Thyroid gland (tissue), 4 donors: Measurements from ENCODE around the gene INPP5D. TPM values are rescaled to one million over a fixed set of nuclear protein-coding genes. Genes with fewer than 3 reads are reported as not detected.
"Not testable (repeated sequence)": the region's sequence is repeated elsewhere in the genome, so short reads cannot be mapped to it uniquely, and the experiment has no call there.

Experiments
- DNase-seq, 2 donors: peaks; one replicate each; pipeline ENCODE4 v3.0.0-alpha.2; 2019
- H3K27ac ChIP-seq, 3 donors: fragments of 200-600 bp; sonication (generic); 1 replicate in 2 of 3; 2 replicates in 1 of 3; pipeline ENCODE4 v1.5.1; 2016 to 2019; ENCODE audit warnings: mild to moderate bottlenecking in 1 of 3, moderate library complexity in 1 of 3
- H3K27me3 ChIP-seq: fragments of 200-600 bp; sonication (generic); one replicate; pipeline ENCODE4 v1.5.1; 2019
- H3K36me3 ChIP-seq, 2 donors: fragments of 200-600 bp; sonication (generic); one replicate each; pipeline ENCODE4 v1.5.1; 2016 to 2019
- H3K4me1 ChIP-seq, 2 donors: fragments of 200-600 bp; sonication (generic); one replicate each; pipeline ENCODE4 v1.5.1; 2017 to 2019
- H3K4me3 ChIP-seq, 3 donors: fragments of 200-600 bp; sonication (generic); replicated peaks in 1 of 3; 1 replicate in 2 of 3; 2 replicates in 1 of 3; pipeline ENCODE4 v1.5.1; 2016; ENCODE audit warnings: mild to moderate bottlenecking in 1 of 3
- H3K9me3 ChIP-seq: fragments of 200-600 bp; sonication (generic); one replicate; pipeline ENCODE4 v1.5.1; 2017
- CTCF ChIP-seq, 6 experiments: fragments of 200-600 bp in 3 of 6; fragments of 450-650 bp in 3 of 6; sonication (generic) in 3 of 6; IDR thresholded peaks; one replicate each; pipeline ENCODE4 v1.5.1; 2016 to 2019; ENCODE audit warnings: antibody characterized with exemption in 6 of 6, mild to moderate bottlenecking in 2 of 6, inconsistent platforms in 1 of 6, moderate library complexity in 1 of 6
- POLR2A ChIP-seq, 2 donors: fragments of 450-650 bp; IDR thresholded peaks; one replicate each; pipeline ENCODE4 v1.6.1; 2017; ENCODE audit warnings: antibody characterized with exemption in 2 of 2, mild to moderate bottlenecking in 2 of 2, moderate library complexity in 1 of 2
- WGBS, 2 donors: methylation state at CpG; one replicate each; pipeline ENCODE4 v1.1.5; 2017; 5-methylcytosine and 5-hydroxymethylcytosine counted together
- intact Hi-C: fragments of 100-400 bp; cut with DNase I; formaldehyde crosslinking; loops from one replicate; pipeline ENCODE4 v1.15.1; 2023
- total RNA-seq, 4 donors: library from RNA; depleted of rRNA; stranded (reverse); fragments of >200 nt; gene quantifications; one replicate each; pipeline ENCODE4 v1.2.3, GENCODE V29; 2016

The INPP5D gene
- total RNA-seq, 4 donors from 2014 or later, result 7.1 to 13.4 (median 10.5) TPM

DNA sequence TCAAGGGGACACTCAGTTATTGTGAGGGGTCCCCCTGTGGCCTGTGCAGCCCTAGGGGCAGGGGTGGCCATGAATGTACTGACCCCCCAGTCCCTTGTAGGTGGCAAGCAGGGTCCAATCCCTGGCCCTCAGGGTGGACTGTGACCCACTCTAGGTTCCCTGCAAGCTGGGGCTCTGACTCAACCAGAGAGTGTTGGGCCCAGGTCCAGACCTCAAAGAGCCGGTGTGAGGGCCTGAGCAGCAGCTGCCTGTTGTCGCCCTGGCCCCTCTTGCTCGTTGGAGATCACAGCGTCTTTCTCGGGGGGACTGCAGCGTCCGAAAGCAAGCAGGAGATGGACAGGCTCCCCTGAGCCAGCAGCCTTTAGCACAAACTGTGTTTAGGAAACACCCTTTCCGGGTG is 124.5 kb downstream of the INPP5D start:
- Histone ChIP-seq H3K36me3 (no peaks in the 10 kb centered on the region), H3K27ac (no peak overlapping the region), H3K4me3 (no peak overlapping the region), H3K4me1 (no peaks in the 10 kb centered on the region), H3K27me3 (no peaks in the 10 kb centered on the region), H3K9me3 (no peaks in the 10 kb centered on the region)
- WGBS, 2 donors, result 79 to 87% methylated on average over 5 to 8 of the region's 8 CpGs
- no peak for DNase-seq
- no peak for TF ChIP-seq CTCF (IDR thresholded peaks at IDR 0.05)
- TF ChIP-seq POLR2A (IDR thresholded peaks at IDR 0.05), result no peak
- intact Hi-C loops, result no loop called here

- Histone ChIP-seq H3K27ac (no peak overlapping the region), H3K4me1 (no peaks in the 10 kb centered on the region), H3K36me3 (no peaks in the 10 kb centered on the region), H3K4me3 (no peak overlapping the region), H3K27me3 (no peaks in the 10 kb centered on the region), H3K9me3 (no peaks in the 10 kb centered on the region)
- WGBS, 2 donors, result 86 to 87% methylated on average over 7 of the region's 7 CpGs
- intact Hi-C loops, result no loop called here
- no peak for DNase-seq
- no peak for TF ChIP-seq POLR2A (IDR thresholded peaks at IDR 0.05)
- no peak for TF ChIP-seq CTCF (IDR thresholded peaks at IDR 0.05)
Observed at GRCh38 chr2:233185330-233185729, 125.2 kb downstream of the INPP5D start.

- H3K4me3 ChIP-seq, result no peak overlapping the region
- no peaks in the 10 kb centered on the region for H3K4me1 ChIP-seq
- H3K9me3 ChIP-seq, result no peaks in the 10 kb centered on the region
- no peak overlapping the region for H3K27ac ChIP-seq
- H3K27me3 ChIP-seq, result no peaks in the 10 kb centered on the region
- no peak for DNase-seq
- no peaks in the 10 kb centered on the region for H3K36me3 ChIP-seq
- TF ChIP-seq CTCF (IDR thresholded peaks at IDR 0.05) (no peak), POLR2A (IDR thresholded peaks at IDR 0.05) (no peak)
- intact Hi-C loops, result no loop called here
- 90 to 92% methylated on average over 8 of the region's 8 CpGs for WGBS, 2 donors
Observed at GRCh38 chr2:233185963-233186362, 125.8 kb downstream of the INPP5D start.

DNA sequence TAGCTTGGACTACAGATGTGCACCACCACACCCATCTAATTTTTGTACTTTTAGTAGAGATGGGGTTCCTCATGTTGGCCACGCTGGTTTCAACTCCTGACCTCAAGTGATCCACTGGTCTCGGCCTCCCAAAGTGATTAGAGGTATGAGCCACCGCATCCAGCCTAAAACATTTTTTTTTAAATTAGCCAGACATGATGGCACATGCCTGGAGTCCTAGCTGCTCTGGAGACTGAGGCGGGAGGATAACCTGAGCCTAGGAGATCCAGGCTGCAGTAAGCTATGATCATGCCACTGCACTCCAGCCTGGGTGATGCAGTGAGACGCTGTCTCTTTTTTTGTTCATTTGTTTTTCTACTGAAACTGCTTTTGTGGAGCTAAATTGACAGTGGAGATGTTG is 126.7 kb downstream of the INPP5D start:
- Histone ChIP-seq H3K4me3 (no peak overlapping the region), H3K27me3 (no peaks in the 10 kb centered on the region), H3K4me1 (no peaks in the 10 kb centered on the region), H3K36me3 (no peaks in the 10 kb centered on the region), H3K27ac (no peak overlapping the region), H3K9me3 (no peaks in the 10 kb centered on the region)
- intact Hi-C loops, result no loop called here
- DNase-seq, result no peak
- 94 to 95% methylated on average over 5 of the region's 5 CpGs for WGBS, 2 donors
- TF ChIP-seq CTCF (IDR thresholded peaks at IDR 0.05), result no peak
- no peak for TF ChIP-seq POLR2A (IDR thresholded peaks at IDR 0.05)

DNA sequence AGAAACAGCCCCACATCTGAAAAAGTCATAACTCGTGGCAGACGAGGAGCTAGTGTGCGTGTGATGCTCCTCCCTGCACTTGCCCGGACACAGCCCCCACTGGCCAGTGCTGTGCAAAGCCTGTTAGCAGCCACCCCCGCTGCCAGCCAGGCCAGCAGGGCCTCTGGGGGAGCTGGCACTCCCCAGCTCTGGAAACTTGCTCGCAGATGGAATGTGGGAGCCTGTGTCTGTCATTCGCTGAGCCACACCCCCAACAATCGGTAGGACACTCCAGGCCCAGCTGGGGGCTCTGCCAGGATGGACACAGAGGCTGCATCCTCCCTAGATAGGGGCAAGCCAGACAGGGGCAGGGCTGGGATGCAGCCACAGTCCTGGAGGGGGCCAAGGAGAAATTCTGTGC is 128.9 kb downstream of the INPP5D start:
- intact Hi-C loops, result no loop called here

GRCh38 chr2:233191016-233191415 is 130.9 kb downstream of the INPP5D start:
- H3K4me3 ChIP-seq, H3K9me3 ChIP-seq, intact Hi-C loops, H3K4me1 ChIP-seq, H3K27me3 ChIP-seq, DNase-seq, H3K36me3 ChIP-seq, H3K27ac ChIP-seq: not testable (repeated sequence)
- WGBS, 2 donors, result 79 to 91% methylated on average over 2 of the region's 2 CpGs

More for the DNA sequence above, 128.9 kb downstream of the INPP5D start:
- Histone ChIP-seq H3K36me3 (no peaks in the 10 kb centered on the region), H3K4me3 (no peak overlapping the region), H3K9me3 (no peaks in the 10 kb centered on the region), H3K4me1 (no peaks in the 10 kb centered on the region), H3K27me3 (no peaks in the 10 kb centered on the region), H3K27ac (no peak overlapping the region)
- TF ChIP-seq CTCF (IDR thresholded peaks at IDR 0.05) (no peak), POLR2A (IDR thresholded peaks at IDR 0.05) (no peak)
- WGBS, 2 donors, result 80 to 84% methylated on average over 4 to 6 of the region's 8 CpGs
- DNase-seq, result no peak
